Mucosa of rectum (tissue), 2 donors: Measurements from ENCODE around the gene TIMP2.

Experiments used
- H3K27ac ChIP-seq, 2 donors: one replicate each; pipeline ENCODE4 v1.7.0; 2013; ENCODE audit warnings: inconsistent platforms in 2 of 2, low read depth in 2 of 2, low read length in 2 of 2
- H3K27me3 ChIP-seq, 2 donors: one replicate each; pipeline ENCODE4 v1.7.0; 2013; ENCODE audit warnings: low read length in 2 of 2; ENCODE audit not compliant: control insufficient read depth in 2 of 2, insufficient read depth in 2 of 2
- H3K36me3 ChIP-seq, 2 donors: one replicate each; pipeline ENCODE4 v1.7.0; 2013; ENCODE audit warnings: low read length in 2 of 2; ENCODE audit not compliant: control insufficient read depth in 2 of 2, insufficient read depth in 2 of 2
- H3K4me1 ChIP-seq, 2 donors: one replicate each; pipeline ENCODE4 v1.7.0; 2013; ENCODE audit warnings: low read length in 2 of 2, mild to moderate bottlenecking in 1 of 2; ENCODE audit not compliant: control insufficient read depth in 2 of 2, insufficient read depth in 2 of 2
- H3K4me3 ChIP-seq, 2 donors: one replicate each; pipeline ENCODE4 v1.7.0; 2013; ENCODE audit warnings: low read length in 2 of 2
- H3K9ac ChIP-seq, 2 donors: one replicate each; pipeline ENCODE4 v1.7.0; 2013; ENCODE audit warnings: low read length in 2 of 2, low read depth in 1 of 2, mild to moderate bottlenecking in 1 of 2
- H3K9me3 ChIP-seq, 2 donors: one replicate each; pipeline ENCODE4 v1.7.0; 2013; ENCODE audit warnings: low read length in 2 of 2; ENCODE audit not compliant: control insufficient read depth in 2 of 2
- donor health status: healthy.
- donor health status: Normal muscosa, but diverticular disease.

The TIMP2 gene

DNA sequence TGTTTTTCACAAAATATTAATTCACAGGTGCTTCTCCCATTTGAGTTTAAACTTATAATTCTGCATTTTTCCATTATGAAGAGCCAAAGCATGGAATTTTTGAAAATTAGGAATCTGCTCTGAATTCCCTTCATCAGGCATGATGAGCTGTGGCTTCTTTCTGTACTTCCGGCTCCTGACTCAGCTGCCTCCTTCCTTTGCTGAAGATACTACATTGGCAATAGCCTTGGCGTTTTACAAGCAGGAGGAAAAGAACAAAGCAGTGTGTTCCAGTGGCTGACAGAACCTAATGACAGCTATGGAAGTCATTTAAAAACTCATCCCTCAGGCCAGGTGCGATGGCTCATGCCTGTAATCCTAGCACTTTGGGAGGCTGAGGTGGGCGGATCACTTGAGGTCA is 66.1 kb downstream of the TIMP2 start:
- Histone ChIP-seq H3K9me3 (no peaks in the 10 kb centered on the region), H3K27ac (no peak overlapping the region), H3K4me3 (no peak overlapping the region), H3K27me3 (no peaks in the 10 kb centered on the region), H3K36me3 (peaks cover 0 to 11% of the 10 kb centered on the region in 2 donors), H3K4me1 (peaks cover 0 to 7% of the 10 kb centered on the region in 2 donors), H3K9ac (no peak overlapping the region)

DNA sequence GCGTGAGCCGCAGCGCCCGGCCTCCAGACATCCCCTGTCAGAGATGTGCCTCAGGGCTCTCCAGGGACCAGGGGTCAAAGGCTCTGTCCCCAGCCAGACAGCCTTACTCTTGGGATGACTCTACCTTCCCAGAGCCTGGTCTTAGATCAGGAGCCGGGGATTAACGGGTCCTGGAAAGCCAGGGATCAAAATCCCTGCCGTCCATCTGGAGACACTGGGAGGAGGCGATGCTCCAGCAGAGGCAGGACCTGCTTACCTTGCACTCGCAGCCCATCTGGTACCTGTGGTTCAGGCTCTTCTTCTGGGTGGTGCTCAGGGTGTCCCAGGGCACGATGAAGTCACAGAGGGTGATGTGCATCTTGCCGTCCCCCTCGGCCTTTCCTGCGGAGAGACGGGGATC is 67.9 kb downstream of the TIMP2 start:
- H3K4me3 ChIP-seq: no peak overlapping the region
- peaks cover 0 to 8% of the 10 kb centered on the region in 2 donors for H3K4me1 ChIP-seq
- no peaks in the 10 kb centered on the region for H3K9me3 ChIP-seq
- no peaks in the 10 kb centered on the region for H3K27me3 ChIP-seq
- no peak overlapping the region for H3K9ac ChIP-seq
- no peak overlapping the region for H3K27ac ChIP-seq
- H3K36me3 ChIP-seq: peaks cover 0 to 11% of the 10 kb centered on the region in 2 donors

DNA sequence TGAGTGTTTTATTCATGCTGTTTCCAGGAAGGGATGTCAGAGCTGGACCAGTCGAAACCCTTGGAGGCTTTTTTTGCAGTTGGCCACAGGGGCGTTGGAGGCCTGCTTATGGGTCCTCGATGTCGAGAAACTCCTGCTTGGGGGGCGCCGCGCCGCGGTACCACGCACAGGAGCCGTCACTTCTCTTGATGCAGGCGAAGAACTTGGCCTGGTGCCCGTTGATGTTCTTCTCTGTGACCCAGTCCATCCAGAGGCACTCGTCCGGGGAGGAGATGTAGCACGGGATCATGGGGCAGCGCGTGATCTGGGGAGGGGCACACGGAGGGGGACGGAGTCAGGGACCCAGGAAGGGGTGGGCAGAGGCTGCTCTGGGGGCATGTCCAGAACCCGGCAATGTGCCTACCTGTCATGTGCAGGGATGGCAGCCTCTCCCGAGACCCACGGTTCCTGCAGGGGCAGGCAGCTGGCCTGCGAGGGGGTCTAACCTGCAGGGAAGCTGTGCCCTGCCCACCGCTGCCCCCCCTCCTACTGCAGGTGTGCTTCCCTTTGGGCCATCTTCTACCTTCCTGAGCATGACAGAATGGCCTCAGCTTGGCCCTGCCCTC is 69.5 kb downstream of the TIMP2 start:
- Histone ChIP-seq H3K27me3 (no peaks in the 10 kb centered on the region), H3K4me3 (no peak overlapping the region), H3K9me3 (no peaks in the 10 kb centered on the region), H3K4me1 (peaks cover 0 to 5% of the 10 kb centered on the region in 2 donors), H3K27ac (no peak overlapping the region), H3K36me3 (peaks cover 0 to 11% of the 10 kb centered on the region in 2 donors), H3K9ac (no peak overlapping the region)

DNA sequence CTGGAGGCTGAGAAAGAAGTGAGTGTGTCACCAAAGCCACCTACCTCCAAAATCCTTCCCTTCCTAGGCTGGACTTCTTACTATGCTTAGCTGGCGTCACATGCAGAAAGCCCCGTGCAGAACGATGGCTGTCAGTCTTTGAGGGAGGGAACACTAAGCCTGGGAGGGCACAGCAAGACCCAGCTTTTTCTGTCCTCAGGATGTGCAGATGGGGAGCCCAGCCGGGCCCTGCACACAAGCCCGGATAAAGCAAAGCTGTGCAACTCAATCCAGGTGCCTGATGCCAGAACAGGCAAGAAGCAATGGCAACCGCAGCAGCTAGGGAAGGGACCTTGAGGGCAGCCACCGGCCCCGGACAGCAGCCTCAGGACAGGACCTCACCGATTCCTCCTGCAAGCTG is 70.7 kb downstream of the TIMP2 start:
- Histone ChIP-seq H3K27me3 (no peaks in the 10 kb centered on the region), H3K9me3 (no peaks in the 10 kb centered on the region), H3K36me3 (peaks cover 0 to 11% of the 10 kb centered on the region in 2 donors), H3K27ac (no peak overlapping the region), H3K9ac (no peak overlapping the region), H3K4me1 (peaks cover 0 to 5% of the 10 kb centered on the region in 2 donors), H3K4me3 (no peak overlapping the region)

DNA sequence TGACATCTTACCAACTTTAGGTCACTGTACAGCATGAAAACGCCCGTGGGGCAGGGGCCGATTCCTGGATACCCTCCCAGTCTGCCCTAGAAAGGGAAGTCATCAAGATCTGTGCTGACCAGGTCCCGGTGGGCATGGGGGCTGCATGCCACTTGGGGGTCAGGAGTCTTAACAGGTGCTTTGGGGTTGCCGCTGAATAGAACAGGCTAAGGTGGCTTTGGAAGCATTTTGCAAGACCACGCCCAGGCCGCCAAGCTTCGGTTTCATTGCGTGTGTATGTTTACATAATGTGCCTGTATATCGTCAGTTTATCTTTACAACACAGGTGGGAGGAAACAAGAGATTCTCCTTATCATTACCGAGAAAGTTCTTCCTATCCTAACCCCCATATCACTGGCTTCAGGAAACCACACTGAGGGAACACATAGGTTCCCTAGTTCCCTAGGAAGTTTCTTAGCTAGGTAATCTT is 71.2 kb downstream of the TIMP2 start:
- no peaks in the 10 kb centered on the region for H3K9me3 ChIP-seq
- H3K4me1 ChIP-seq: peaks cover 0 to 5% of the 10 kb centered on the region in 2 donors
- H3K9ac ChIP-seq: no peak overlapping the region
- no peak overlapping the region for H3K27ac ChIP-seq
- H3K36me3 ChIP-seq: peaks cover 0 to 11% of the 10 kb centered on the region in 2 donors
- H3K4me3 ChIP-seq: no peak overlapping the region
- no peaks in the 10 kb centered on the region for H3K27me3 ChIP-seq

DNA sequence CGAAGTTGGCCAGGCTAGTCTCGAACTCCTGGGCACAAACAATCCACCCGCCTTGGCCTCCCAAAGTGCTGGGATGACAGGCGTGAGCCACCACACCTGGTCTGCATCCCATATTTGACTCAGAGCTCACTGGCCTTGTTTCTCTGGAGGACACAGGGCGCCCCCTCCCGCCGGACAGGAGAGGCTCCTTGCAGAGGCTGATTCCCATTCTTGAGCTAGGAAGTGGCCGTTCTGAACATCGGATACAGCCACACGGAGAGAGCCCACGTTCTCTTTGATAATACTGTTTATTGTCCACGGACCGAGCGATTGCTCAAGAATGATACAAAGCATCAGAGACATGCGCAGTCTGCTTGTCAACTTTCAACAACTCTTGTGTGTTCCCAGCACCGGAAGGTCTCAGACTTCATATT is 72.5 kb downstream of the TIMP2 start:
- Histone ChIP-seq H3K36me3 (peaks cover 0 to 11% of the 10 kb centered on the region in 2 donors), H3K27me3 (no peaks in the 10 kb centered on the region), H3K9me3 (no peaks in the 10 kb centered on the region), H3K4me3 (no peak overlapping the region), H3K9ac (no peak overlapping the region), H3K4me1 (peaks cover 0 to 5% of the 10 kb centered on the region in 2 donors), H3K27ac (no peak overlapping the region)

DNA sequence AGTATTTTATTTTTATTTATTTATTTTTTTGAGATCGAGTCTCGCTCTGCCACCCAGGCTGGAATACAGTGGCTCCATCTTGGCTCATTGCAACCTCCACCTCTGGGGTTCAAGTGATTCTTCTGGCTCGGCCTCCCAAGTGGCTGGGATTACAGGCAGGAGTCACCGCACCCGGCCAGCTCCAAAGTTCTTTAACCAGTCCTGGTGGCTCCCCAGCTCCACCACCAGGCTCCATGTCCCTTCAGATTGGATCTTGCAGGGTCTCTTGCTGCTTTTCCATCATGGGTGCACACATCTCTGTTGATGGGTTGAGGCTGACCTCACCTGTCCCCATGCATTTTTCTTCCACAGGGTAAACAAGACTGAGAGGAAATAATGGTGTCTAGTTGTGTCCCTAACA is 76.2 kb downstream of the TIMP2 start:
- Histone ChIP-seq H3K9me3 (no peaks in the 10 kb centered on the region), H3K4me1 (peaks cover 0 to 5% of the 10 kb centered on the region in 2 donors), H3K36me3 (no peaks in the 10 kb centered on the region), H3K27me3 (no peaks in the 10 kb centered on the region), H3K27ac (no peak overlapping the region), H3K9ac (no peak overlapping the region), H3K4me3 (no peak overlapping the region)

DNA sequence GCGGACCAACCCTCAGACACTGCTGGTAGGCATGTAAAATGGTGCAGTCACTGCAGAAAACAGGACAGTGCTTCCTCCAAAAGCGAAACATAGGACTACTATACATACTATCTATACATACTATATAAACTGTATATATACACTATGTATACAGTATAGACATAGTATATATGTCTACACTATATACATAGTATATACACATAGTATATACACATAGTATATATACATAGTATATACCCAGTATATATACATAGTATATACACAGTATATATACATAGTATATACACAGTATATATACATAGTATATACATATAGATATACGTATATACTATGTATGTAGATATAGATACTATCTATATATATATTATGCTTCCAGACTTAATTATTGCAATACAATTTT is 78.1 kb downstream of the TIMP2 start:
- no peak overlapping the region for H3K27ac ChIP-seq
- no peak overlapping the region for H3K4me3 ChIP-seq
- no peaks in the 10 kb centered on the region for H3K36me3 ChIP-seq
- H3K27me3 ChIP-seq: no peaks in the 10 kb centered on the region
- no peak overlapping the region for H3K9ac ChIP-seq
- no peaks in the 10 kb centered on the region for H3K9me3 ChIP-seq
- H3K4me1 ChIP-seq: peaks cover 0 to 4% of the 10 kb centered on the region in 2 donors

DNA sequence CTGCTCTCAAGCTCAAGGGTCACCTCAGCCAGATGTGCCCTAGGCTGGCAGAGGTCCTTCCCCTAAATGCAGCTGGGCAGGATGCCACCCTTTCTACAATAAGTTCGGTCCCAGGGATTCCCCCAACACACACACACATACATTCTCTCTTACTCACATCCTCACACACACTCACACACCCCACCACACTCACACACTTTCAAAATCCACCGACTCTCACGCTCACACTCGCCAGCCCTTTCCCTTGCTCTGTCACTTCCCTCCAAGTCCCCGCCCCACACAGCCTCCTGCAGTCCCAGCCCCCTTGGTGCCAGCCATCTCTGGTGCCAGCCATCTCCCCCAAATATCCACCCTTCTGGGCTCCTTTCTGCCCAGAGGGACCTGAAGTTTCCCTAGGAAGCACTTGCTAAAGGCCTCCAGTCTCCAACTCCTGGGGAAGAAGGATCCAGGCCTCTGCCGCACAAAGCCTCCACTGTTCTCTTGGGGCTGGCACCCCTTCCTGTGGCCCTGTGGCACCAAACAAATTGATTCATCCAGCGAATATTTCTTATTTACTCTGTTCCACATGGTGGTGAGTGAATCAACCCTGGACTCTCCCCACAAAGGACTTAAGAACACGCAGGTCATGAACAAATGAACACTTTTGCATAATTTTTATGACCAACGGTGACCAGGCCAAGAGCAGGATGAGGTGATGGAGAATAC is 80.7 kb downstream of the TIMP2 start:
- no peak overlapping the region for H3K4me3 ChIP-seq
- H3K4me1 ChIP-seq: peaks cover 12 to 13% of the 10 kb centered on the region in 2 donors
- no peaks in the 10 kb centered on the region for H3K9me3 ChIP-seq
- no peaks in the 10 kb centered on the region for H3K27me3 ChIP-seq
- H3K9ac ChIP-seq: no peak overlapping the region
- no peaks in the 10 kb centered on the region for H3K36me3 ChIP-seq
- H3K27ac ChIP-seq: no peak overlapping the region

DNA sequence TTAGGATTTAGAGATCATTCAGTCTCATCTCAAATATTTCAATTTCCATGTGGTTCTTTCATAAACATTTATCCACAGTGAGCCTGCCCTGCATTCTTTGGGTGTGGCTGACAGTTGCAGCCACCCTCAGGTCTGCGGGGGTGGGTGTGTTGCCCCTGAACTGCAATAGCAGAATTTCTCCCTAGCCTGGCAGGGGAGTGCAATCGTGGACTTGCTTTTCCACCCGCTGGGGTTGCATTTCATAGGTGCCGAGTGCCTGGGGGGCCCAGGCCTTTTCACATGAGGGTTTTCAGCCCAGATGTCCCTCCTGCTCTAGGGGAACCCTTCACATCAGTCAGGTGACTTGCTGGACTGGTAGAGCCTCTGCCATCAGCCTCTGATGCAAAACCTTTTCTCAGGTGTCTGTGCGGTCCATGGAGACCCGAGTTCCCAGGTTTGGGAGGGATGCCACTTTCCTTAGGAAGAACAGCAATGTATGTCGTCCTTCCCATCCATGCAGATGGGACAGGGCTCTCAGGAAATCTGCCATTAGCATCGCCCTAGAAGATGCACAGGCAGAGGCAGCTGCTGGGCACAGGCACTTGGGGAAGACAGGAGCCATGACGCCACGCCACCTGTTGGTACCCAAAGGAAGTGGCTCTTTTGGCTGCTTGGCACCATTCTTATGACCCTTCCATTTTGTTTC is 82.2 kb downstream of the TIMP2 start:
- Histone ChIP-seq H3K4me3 (no peak overlapping the region), H3K9me3 (no peaks in the 10 kb centered on the region), H3K9ac (no peak overlapping the region), H3K27ac (no peak overlapping the region), H3K27me3 (no peaks in the 10 kb centered on the region), H3K36me3 (no peaks in the 10 kb centered on the region), H3K4me1 (peaks cover 21 to 23% of the 10 kb centered on the region in 2 donors)
